ENCODE data around the gene PRKCSH. TPM values are rescaled to one million over a fixed set of nuclear protein-coding genes. Genes with fewer than 3 reads are reported as not detected.

Gene PRKCSH
- total RNA-seq, 4 donors from 2014 or later, result 45.0 to 109 (median 76.1) TPM

- TF ChIP-seq CTCF (IDR thresholded peaks at IDR 0.05; ENCODE audit: low read depth), result no peak
Measured at GRCh38 chr19:11486661-11487503, 51.4 kb downstream of the PRKCSH start.

- TF ChIP-seq CTCF (IDR thresholded peaks at IDR 0.05; ENCODE audit: low read depth), result no peak
Measured at GRCh38 chr19:11489378-11489777, 53.9 kb downstream of the PRKCSH start.

- no peak for TF ChIP-seq CTCF (IDR thresholded peaks at IDR 0.05; ENCODE audit: low read depth)
Measured at GRCh38 chr19:11494634-11495285, 59.3 kb downstream of the PRKCSH start.

- no peak for TF ChIP-seq CTCF (IDR thresholded peaks at IDR 0.05; ENCODE audit: low read depth)
Measured at GRCh38 chr19:11495481-11495880, 60.0 kb downstream of the PRKCSH start.

GRCh38 chr19:11495885-11496284, 60.5 kb downstream of the PRKCSH start:
- no peak for TF ChIP-seq CTCF (IDR thresholded peaks at IDR 0.05; ENCODE audit: low read depth)

- no peak for TF ChIP-seq CTCF (IDR thresholded peaks at IDR 0.05; ENCODE audit: low read depth)
Measured at GRCh38 chr19:11496391-11497163, 61.1 kb downstream of the PRKCSH start.

Data from subcutaneous adipose tissue (tissue), 4 donors.